ENCODE data around the gene CSRNP3.

Gene CSRNP3

GRCh38 chr2:165679621-165680020, 210.1 kb downstream of the CSRNP3 start:
- Histone ChIP-seq H3K36me3 (ENCODE audit: control insufficient read depth in 2 of 2, insufficient read depth in 1 of 2, low read length in 2 of 2) (peaks cover 0 to 33% of the 10 kb centered on the region in 2 experiments; a peak in 1 of 3 replicates), H3K4me3 (ENCODE audit: low read depth, low read length) (no peak overlapping the region), H3K9me3 (ENCODE audit: control insufficient read depth, insufficient read depth, low read depth, low read length) (no peaks in the 10 kb centered on the region), H3K27ac (ENCODE audit: extremely low read depth, low read depth, low read length) (no peak overlapping the region), H3K4me1 (ENCODE audit: control insufficient read depth, insufficient read depth, low read length) (no peaks in the 10 kb centered on the region)
- POLR2A ChIA-PET, result no interaction called here
- CTCF ChIA-PET, result interaction anchor here (0.6 kb wide), 1 partner anchor 288 kb away, joined by 4 read pairs; no protein-coding TSS in a partner anchor
- TF ChIP-seq SALL2 (tag by site-specific recombination; IDR thresholded peaks at IDR 0.05; ENCODE audit: borderline replicate concordance), result no peak
- no peak for TF ChIP-seq ZNF610 (tag by site-specific recombination; IDR thresholded peaks at IDR 0.05; ENCODE audit: borderline replicate concordance)
- TF ChIP-seq ZBTB48 (tag by site-specific recombination; IDR thresholded peaks at IDR 0.05), result no peak
- no peak for TF ChIP-seq GLI2 (tag by site-specific recombination; IDR thresholded peaks at IDR 0.05; ENCODE audit: borderline replicate concordance, low read depth)
- no peak for TF ChIP-seq ZNF202 (tag by site-specific recombination; IDR thresholded peaks at IDR 0.05; ENCODE audit: borderline replicate concordance)
- no peak for TF ChIP-seq ZSCAN5A (tag by site-specific recombination; IDR thresholded peaks at IDR 0.05)
- no peak for TF ChIP-seq ZNF280D (tag by site-specific recombination; IDR thresholded peaks at IDR 0.05)

- POLR2A ChIA-PET, result no interaction called here
- no peaks in the 10 kb centered on the region for H3K4me1 ChIP-seq (ENCODE audit: control insufficient read depth, insufficient read depth, low read length)
- H3K36me3 ChIP-seq (ENCODE audit: control insufficient read depth in 2 of 2, insufficient read depth in 1 of 2, low read length in 2 of 2), result peaks cover 0 to 25% of the 10 kb centered on the region in 2 experiments; a peak in 1 of 3 replicates
- no peak for TF ChIP-seq ZNF398 (tag by site-specific recombination; IDR thresholded peaks at IDR 0.05)
- no peak for TF ChIP-seq KLF10 (tag by site-specific recombination; IDR thresholded peaks at IDR 0.05)
- no peak for TF ChIP-seq ZNF548 (tag by site-specific recombination; IDR thresholded peaks at IDR 0.05)
- TF ChIP-seq ZNF175 (tag by site-specific recombination; IDR thresholded peaks at IDR 0.05), result no peak
- TF ChIP-seq ZNF777 (tag by site-specific recombination; IDR thresholded peaks at IDR 0.05; ENCODE audit: borderline replicate concordance), result no peak
- no peaks in the 10 kb centered on the region for H3K9me3 ChIP-seq (ENCODE audit: control insufficient read depth, insufficient read depth, low read depth, low read length)
- CTCF ChIA-PET, result interaction anchor here (0.9 to 1.5 kb wide), 2 partner anchors 13 to 442 kb away, joined by 3 to 5 read pairs; partner anchors contain the start of gene SCN2A
- H3K27ac ChIP-seq (ENCODE audit: extremely low read depth, low read depth, low read length), result no peak overlapping the region
- no peak overlapping the region for H3K4me3 ChIP-seq (ENCODE audit: low read depth, low read length)
These were observed 212.3 kb downstream of the CSRNP3 start for GRCh38 chr2:165681841-165682240.

GRCh38 chr2:165682546-165682945, 213.0 kb downstream of the CSRNP3 start:
- CTCF ChIA-PET, result interaction anchor here (1.5 kb wide), 1 partner anchor 443 kb away, joined by 5 read pairs; the partner anchor contains the start of gene SCN2A
- TF ChIP-seq PRDM1 (tag by site-specific recombination; IDR thresholded peaks at IDR 0.05) (no peak), ZNF792 (tag by site-specific recombination; IDR thresholded peaks at IDR 0.05) (no peak)
- POLR2A ChIA-PET, result no interaction called here

More at GRCh38 chr2:165682546-165682945, 213.0 kb downstream of the CSRNP3 start:
- Histone ChIP-seq H3K4me1 (ENCODE audit: control insufficient read depth, insufficient read depth, low read length) (no peaks in the 10 kb centered on the region), H3K4me3 (ENCODE audit: low read depth, low read length) (no peak overlapping the region), H3K36me3 (ENCODE audit: control insufficient read depth in 2 of 2, insufficient read depth in 1 of 2, low read length in 2 of 2) (peaks cover 0 to 20% of the 10 kb centered on the region in 2 experiments; a peak in 1 of 3 replicates), H3K27ac (ENCODE audit: extremely low read depth, low read depth, low read length) (no peak overlapping the region), H3K9me3 (ENCODE audit: control insufficient read depth, insufficient read depth, low read depth, low read length) (no peaks in the 10 kb centered on the region)
